ENCODE results near the gene DENND4B. TPM values are rescaled to one million over a fixed set of nuclear protein-coding genes. Genes with fewer than 3 reads are reported as not detected.

DENND4B gene
- total and polyA plus RNA-seq, 4 donors: 9.7 to 27.2 (median 11.6) TPM

DNA sequence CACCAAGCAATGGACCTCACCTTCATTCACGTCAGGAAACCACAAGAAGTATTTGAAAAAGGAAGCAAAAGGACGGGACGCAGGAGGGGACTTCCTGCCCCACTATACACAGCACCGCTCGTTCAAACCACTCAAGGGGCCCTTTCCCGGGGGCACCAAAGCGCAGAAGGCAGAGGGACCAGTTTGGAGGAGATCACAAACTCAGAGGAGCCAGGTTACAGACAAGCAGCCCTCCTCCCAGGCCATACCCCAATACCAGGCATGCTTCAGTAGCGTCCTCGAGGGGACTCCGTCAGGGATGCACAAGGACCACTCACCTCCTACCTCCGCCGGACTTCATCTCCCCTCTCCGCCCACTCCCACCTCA lies 11.2 kb upstream of the DENND4B start:
- Histone ChIP-seq H3K9ac (ENCODE audit: low read depth in 1 of 2, low read length in 2 of 2) (peak overlapping the region; percentile 73 to 89), H3K27me3 (ENCODE audit: control insufficient read depth in 4 of 4, insufficient read depth in 4 of 4, low read length in 3 of 4) (no peaks in the 10 kb centered on the region), H3K4me1 (ENCODE audit: control insufficient read depth in 4 of 4, insufficient read depth in 4 of 4, low read length in 3 of 4) (peaks cover 15 to 68% (median 55%) of the 10 kb centered on the region in 4 donors), H3K27ac (ENCODE audit: low read depth in 1 of 2, low read length in 2 of 2) (peak overlapping the region; percentile 91 to 94), H3K4me3 (ENCODE audit: low read depth in 1 of 3, low read length in 3 of 3) (peak overlapping the region; percentile 68 to 99 (median 89)), H3K9me3 (ENCODE audit: control insufficient read depth in 4 of 4, low read length in 3 of 4) (no peaks in the 10 kb centered on the region), H3K36me3 (ENCODE audit: control insufficient read depth in 4 of 4, insufficient read depth in 3 of 4, low read depth in 1 of 4, low read length in 3 of 4) (peaks cover 0 to 8% (median 1%) of the 10 kb centered on the region in 4 donors)
- TF ChIP-seq, protein P1, sequence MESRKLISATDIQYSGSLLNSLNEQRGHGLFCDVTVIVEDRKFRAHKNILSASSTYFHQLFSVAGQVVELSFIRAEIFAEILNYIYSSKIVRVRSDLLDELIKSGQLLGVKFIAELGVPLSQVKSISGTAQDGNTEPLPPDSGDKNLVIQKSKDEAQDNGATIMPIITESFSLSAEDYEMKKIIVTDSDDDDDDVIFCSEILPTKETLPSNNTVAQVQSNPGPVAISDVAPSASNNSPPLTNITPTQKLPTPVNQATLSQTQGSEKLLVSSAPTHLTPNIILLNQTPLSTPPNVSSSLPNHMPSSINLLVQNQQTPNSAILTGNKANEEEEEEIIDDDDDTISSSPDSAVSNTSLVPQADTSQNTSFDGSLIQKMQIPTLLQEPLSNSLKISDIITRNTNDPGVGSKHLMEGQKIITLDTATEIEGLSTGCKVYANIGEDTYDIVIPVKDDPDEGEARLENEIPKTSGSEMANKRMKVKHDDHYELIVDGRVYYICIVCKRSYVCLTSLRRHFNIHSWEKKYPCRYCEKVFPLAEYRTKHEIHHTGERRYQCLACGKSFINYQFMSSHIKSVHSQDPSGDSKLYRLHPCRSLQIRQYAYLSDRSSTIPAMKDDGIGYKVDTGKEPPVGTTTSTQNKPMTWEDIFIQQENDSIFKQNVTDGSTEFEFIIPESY (IDR thresholded peaks at IDR 0.05): no peak
- no peak for TF ChIP-seq RAD21 (IDR thresholded peaks at IDR 0.05)
- no peak for TF ChIP-seq HNF4G (IDR thresholded peaks at IDR 0.05)
- no peak for TF ChIP-seq SP1 (IDR thresholded peaks at IDR 0.05)
- no peak for TF ChIP-seq CTCF (IDR thresholded peaks at IDR 0.05; ENCODE audit: low read depth, low read length, missing input control)
- no peak for TF ChIP-seq ATF3 (IDR thresholded peaks at IDR 0.05)
- TF ChIP-seq REST (IDR thresholded peaks at IDR 0.05): no peak
- TF ChIP-seq NR2F2 (IDR thresholded peaks at IDR 0.05): no peak
- TF ChIP-seq, protein P2, sequence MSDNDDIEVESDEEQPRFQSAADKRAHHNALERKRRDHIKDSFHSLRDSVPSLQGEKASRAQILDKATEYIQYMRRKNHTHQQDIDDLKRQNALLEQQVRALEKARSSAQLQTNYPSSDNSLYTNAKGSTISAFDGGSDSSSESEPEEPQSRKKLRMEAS (IDR thresholded peaks at IDR 0.05): no peak
- no peak for TF ChIP-seq GABPA (IDR thresholded peaks at IDR 0.05 in 1 of 2, conservative IDR thresholded peaks at IDR 0.05 in 1 of 2)
- TF ChIP-seq TAF1 (conservative IDR thresholded peaks at IDR 0.05): no peak
- TF ChIP-seq RXRA (IDR thresholded peaks at IDR 0.05): no peak
- no peak for TF ChIP-seq JUND (IDR thresholded peaks at IDR 0.05)
- TF ChIP-seq FOXA2 (IDR thresholded peaks at IDR 0.05): no peak
- TF ChIP-seq FOXA1 (IDR thresholded peaks at IDR 0.05): no peak
- no peak for TF ChIP-seq YY1 (IDR thresholded peaks at IDR 0.05)
- no peak for TF ChIP-seq HNF4A (conservative IDR thresholded peaks at IDR 0.05)
- TF ChIP-seq EGR1 (IDR thresholded peaks at IDR 0.05; ENCODE audit: low read depth in 2 of 2): no peak
- no peak for DNase-seq (ENCODE audit: low spot score)
- under 1% methylated on average over 13 of the region's 13 CpGs for WGBS
